ENCODE measurements around the gene CNTNAP5. TPM values are rescaled to one million over a fixed set of nuclear protein-coding genes. Genes with fewer than 3 reads are reported as not detected.

CNTNAP5 gene
- total and polyA plus RNA-seq, 2 of the 8 experiments (the other 6 are each of a cell fraction or from before 2014, with no cell fraction given), result 0.11 to 0.76 TPM

DNA sequence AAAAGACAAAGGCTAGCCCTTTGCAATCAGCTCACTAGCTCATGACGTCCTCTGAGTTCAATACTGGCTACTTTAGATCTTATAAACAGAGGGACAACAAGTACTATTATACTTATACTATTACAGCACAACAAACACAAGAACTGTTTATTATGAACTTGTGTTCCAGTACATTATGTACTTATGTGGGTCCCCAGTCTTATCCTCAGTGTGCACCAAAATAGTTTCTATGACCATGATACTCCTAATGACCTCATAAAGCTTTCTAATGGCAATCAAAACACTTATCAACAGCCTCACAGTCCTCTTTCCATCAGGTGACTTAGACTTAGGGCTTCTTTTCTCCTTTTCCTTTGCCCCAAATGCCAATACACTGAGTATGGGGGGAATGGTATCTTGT lies 614.4 kb downstream of the CNTNAP5 start:
- no peak overlapping the region for H4K5ac ChIP-seq (ENCODE audit: insufficient read length, low read depth, low read length)
- no peak overlapping the region for H2BK15ac ChIP-seq (ENCODE audit: low read length)
- no peak overlapping the region for H3K9ac ChIP-seq (replicated peaks in 1 of 4; ENCODE audit: extremely low read depth in 1 of 4, low read depth in 3 of 4, low read length in 3 of 4)
- peaks cover 0 to 11% of the 10 kb centered on the region in 2 experiments; a peak in 1 of 4 replicates for H3K9me3 ChIP-seq (ENCODE audit: insufficient read depth in 2 of 2, low read depth in 1 of 2, low read length in 1 of 2)
- ChIA-PET CTCF (ENCODE audit: partially characterized antibody) (no interaction called here), POLR2A (ENCODE audit: partially characterized antibody) (no interaction called here)
- TF ChIP-seq, protein P1, sequence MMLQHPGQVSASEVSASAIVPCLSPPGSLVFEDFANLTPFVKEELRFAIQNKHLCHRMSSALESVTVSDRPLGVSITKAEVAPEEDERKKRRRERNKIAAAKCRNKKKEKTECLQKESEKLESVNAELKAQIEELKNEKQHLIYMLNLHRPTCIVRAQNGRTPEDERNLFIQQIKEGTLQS (IDR thresholded peaks at IDR 0.05; ENCODE audit: insufficient read depth, low read depth, low read length), result no peak
- no peak overlapping the region for H2BK5ac ChIP-seq (ENCODE audit: low read depth, low read length)
- no peaks in the 10 kb centered on the region for H3K79me2 ChIP-seq (ENCODE audit: control insufficient read depth in 1 of 2, insufficient read depth in 2 of 2, low read length in 2 of 2)
- H4K20me1 ChIP-seq (replicated peaks in 1 of 2; ENCODE audit: control insufficient read depth in 1 of 2, insufficient read depth in 2 of 2, low read length in 2 of 2), result no peaks in the 10 kb centered on the region
- H3K14ac ChIP-seq (ENCODE audit: insufficient read length), result no peak overlapping the region
- H3K27ac ChIP-seq (ENCODE audit: low read depth, low read length), result no peak overlapping the region
- H2AK5ac ChIP-seq (ENCODE audit: low read depth, low read length), result no peak overlapping the region
- no peak overlapping the region for H3K4ac ChIP-seq (replicated peaks; ENCODE audit: insufficient read length, low read depth, low read length)
- H3K18ac ChIP-seq (ENCODE audit: extremely low read depth, low read length), result no peak overlapping the region
- H3K4me1 ChIP-seq (replicated peaks in 1 of 4; ENCODE audit: control insufficient read depth in 3 of 4, insufficient read depth in 4 of 4, low read length in 3 of 4), result no peaks in the 10 kb centered on the region
- H3K27me3 ChIP-seq (replicated peaks in 1 of 4; ENCODE audit: control insufficient read depth in 3 of 4, extremely low read depth in 1 of 4, insufficient read depth in 3 of 4, low read length in 3 of 4), result no peaks in the 10 kb centered on the region
- H2BK20ac ChIP-seq (ENCODE audit: low read length), result no peak overlapping the region
- H2BK12ac ChIP-seq (ENCODE audit: low read depth, low read length), result no peak overlapping the region
- no peak overlapping the region for H2BK120ac ChIP-seq (replicated peaks; ENCODE audit: low read depth, low read length)
- no peak for FAIRE-seq
- no peak overlapping the region for H3K23ac ChIP-seq (ENCODE audit: insufficient read length)
- no peak for DNase-seq (ENCODE audit: low read depth in 1 of 2, low spot score in 2 of 2)
- no peaks in the 10 kb centered on the region for H3K79me1 ChIP-seq (ENCODE audit: low read depth, low read length)
- no peaks in the 10 kb centered on the region for H3K23me2 ChIP-seq (ENCODE audit: low read depth, low read length)
- no peak overlapping the region for H3K4me2 ChIP-seq (ENCODE audit: insufficient read depth in 1 of 2, low read depth in 2 of 2, low read length in 2 of 2)
- no peak overlapping the region for H4K8ac ChIP-seq (ENCODE audit: extremely low read depth, insufficient read depth, low read length)
- 82% methylated on average over 1 of the region's 1 CpG; no CpG with 5 or more reads in 1 of the 2 experiments for WGBS, 2 experiments (ENCODE audit: extremely low coverage in 1 of 2, insufficient coverage in 1 of 2, insufficient read length in 1 of 2, insufficient replicate concordance in 2 of 2, low coverage in 1 of 2, low lambda C conversion rate in 2 of 2, missing lambda C conversion rate in 1 of 2)
- no peak overlapping the region for H3K4me3 ChIP-seq (ENCODE audit: extremely low read depth in 1 of 4, insufficient read depth in 2 of 4, low read depth in 3 of 4, low read length in 4 of 4)
- no peak overlapping the region; the same call in 1 of the 2 replicates for H2AFZ ChIP-seq (ENCODE audit: low read length)
- no peaks in the 10 kb centered on the region for H3K36me3 ChIP-seq (ENCODE audit: control insufficient read depth in 2 of 4, insufficient read depth in 4 of 4, low read length in 3 of 4)
- H4K91ac ChIP-seq (replicated peaks; ENCODE audit: insufficient read length, low read length), result no peak overlapping the region
- H3K56ac ChIP-seq (replicated peaks; ENCODE audit: insufficient read length, low read depth, low read length), result no peak overlapping the region

Data from H1 (cell line).